PC-3 (cell line): ENCODE measurements around the gene TMA7.

Experiments used
- EZH2 ChIP-seq: fragments of 300-600 bp; sonication (generic); IDR thresholded peaks from one replicate; pipeline ENCODE4 v1.6.1; 2017; ENCODE audit warnings: antibody characterized with exemption, mild to moderate bottlenecking, low read length; ENCODE audit not compliant: unreplicated experiment
- TF ChIP-seq, protein P1 (sequence below): fragments of 300-600 bp; sonication (generic); conservative IDR thresholded peaks from 2 replicates; pipeline ENCODE4 v1.5.1; 2017; ENCODE audit warnings: antibody characterized with exemption, low read depth, mild to moderate bottlenecking, low read length

- no peak for TF ChIP-seq EZH2
- TF ChIP-seq, protein P1, sequence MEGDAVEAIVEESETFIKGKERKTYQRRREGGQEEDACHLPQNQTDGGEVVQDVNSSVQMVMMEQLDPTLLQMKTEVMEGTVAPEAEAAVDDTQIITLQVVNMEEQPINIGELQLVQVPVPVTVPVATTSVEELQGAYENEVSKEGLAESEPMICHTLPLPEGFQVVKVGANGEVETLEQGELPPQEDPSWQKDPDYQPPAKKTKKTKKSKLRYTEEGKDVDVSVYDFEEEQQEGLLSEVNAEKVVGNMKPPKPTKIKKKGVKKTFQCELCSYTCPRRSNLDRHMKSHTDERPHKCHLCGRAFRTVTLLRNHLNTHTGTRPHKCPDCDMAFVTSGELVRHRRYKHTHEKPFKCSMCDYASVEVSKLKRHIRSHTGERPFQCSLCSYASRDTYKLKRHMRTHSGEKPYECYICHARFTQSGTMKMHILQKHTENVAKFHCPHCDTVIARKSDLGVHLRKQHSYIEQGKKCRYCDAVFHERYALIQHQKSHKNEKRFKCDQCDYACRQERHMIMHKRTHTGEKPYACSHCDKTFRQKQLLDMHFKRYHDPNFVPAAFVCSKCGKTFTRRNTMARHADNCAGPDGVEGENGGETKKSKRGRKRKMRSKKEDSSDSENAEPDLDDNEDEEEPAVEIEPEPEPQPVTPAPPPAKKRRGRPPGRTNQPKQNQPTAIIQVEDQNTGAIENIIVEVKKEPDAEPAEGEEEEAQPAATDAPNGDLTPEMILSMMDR: no peak
Observed at GRCh38 chr3:48422681-48423080, 17.4 kb upstream of the TMA7 start.
